ENCODE measurements around the gene CEBPE.

DNA sequence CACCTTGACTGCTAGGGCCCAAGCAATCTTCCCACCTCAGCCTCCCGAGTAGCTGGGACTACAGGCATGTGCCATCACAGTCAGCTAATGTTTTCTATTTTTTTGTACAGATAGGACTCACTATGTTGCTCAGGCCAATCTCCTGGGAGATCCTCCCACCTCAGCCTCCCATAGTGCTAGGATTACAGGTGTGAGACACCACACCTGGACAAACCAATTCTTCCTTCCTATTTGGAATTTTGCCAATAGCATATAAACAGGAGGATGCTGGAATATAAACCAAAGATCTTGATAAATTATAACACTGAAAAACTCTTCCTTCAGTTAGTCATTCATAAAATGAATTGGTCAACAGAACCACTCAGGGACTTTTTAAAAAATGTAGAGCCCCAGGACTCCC lies 32.5 kb downstream of the CEBPE start:
- TF ChIP-seq EP300 (IDR thresholded peaks at IDR 0.05) (no peak), POLR2A (IDR thresholded peaks at IDR 0.05) (no peak)
